ENCODE results near the gene FBLN7. TPM values are rescaled to one million over a fixed set of nuclear protein-coding genes. Genes with fewer than 3 reads are reported as not detected.
"Not testable (repeated sequence)": the region's sequence is repeated elsewhere in the genome, so short reads cannot be mapped to it uniquely, and the experiment has no call there.

Gene FBLN7
- total RNA-seq, result 5.1 TPM

- DNase-seq (ENCODE audit: low spot score), result peak; percentile 80
- peak; percentile 76 for ATAC-seq
Observed at GRCh38 chr2:112138159-112139032, at the start of gene FBLN7. Gene FBLN7 (plus strand): TSS chr2:112138385. CDS start chr2:112138656, 271 bp downstream.

- no peak for DNase-seq (ENCODE audit: low spot score)
- no peak for ATAC-seq
Observed at GRCh38 chr2:112089375-112089774, 48.8 kb upstream of the FBLN7 start.

GRCh38 chr2:112092286-112093041 is 45.7 kb upstream of the FBLN7 start:
- ATAC-seq (no peak), DNase-seq (ENCODE audit: low spot score) (no peak)

- no peak for DNase-seq (ENCODE audit: low spot score)
- no peak for ATAC-seq
Observed at GRCh38 chr2:112093216-112093615, 45.0 kb upstream of the FBLN7 start.

- DNase-seq (ENCODE audit: low spot score), result no peak
- ATAC-seq, result no peak
Observed at GRCh38 chr2:112095681-112096080, 42.5 kb upstream of the FBLN7 start.

- no peak for DNase-seq (ENCODE audit: low spot score)
- ATAC-seq, result no peak
Observed at GRCh38 chr2:112096098-112096497, 42.1 kb upstream of the FBLN7 start.

GRCh38 chr2:112108178-112108832 is 29.9 kb upstream of the FBLN7 start:
- DNase-seq (ENCODE audit: low spot score) (no peak), ATAC-seq (no peak)

GRCh38 chr2:112109278-112109677 is 28.9 kb upstream of the FBLN7 start:
- DNase-seq (ENCODE audit: low spot score), result no peak
- no peak for ATAC-seq

GRCh38 chr2:112110966-112111365 is 27.2 kb upstream of the FBLN7 start:
- no peak for DNase-seq (ENCODE audit: low spot score)
- no peak for ATAC-seq

- not testable (repeated sequence) for DNase-seq (ENCODE audit: low spot score); ATAC-seq
Observed at GRCh38 chr2:112113354-112113753, 24.8 kb upstream of the FBLN7 start.

- no peak for DNase-seq (ENCODE audit: low spot score)
- ATAC-seq, result no peak
Observed at GRCh38 chr2:112118148-112118547, 20.0 kb upstream of the FBLN7 start.

- ATAC-seq, result peak; percentile 59
- DNase-seq (ENCODE audit: low spot score), result no peak
Observed at GRCh38 chr2:112121682-112122254, 16.4 kb upstream of the FBLN7 start.

GRCh38 chr2:112129060-112129459 is 9.1 kb upstream of the FBLN7 start:
- ATAC-seq (no peak), DNase-seq (ENCODE audit: low spot score) (no peak)

- ATAC-seq (no peak), DNase-seq (ENCODE audit: low spot score) (no peak)
Observed at GRCh38 chr2:112133344-112133743, 4.8 kb upstream of the FBLN7 start.

- no peak for DNase-seq (ENCODE audit: low spot score)
- ATAC-seq, result peak; percentile 6
Observed at GRCh38 chr2:112134120-112134519, 4.1 kb upstream of the FBLN7 start.

- ATAC-seq, result no peak
- no peak for DNase-seq (ENCODE audit: low spot score)
Observed at GRCh38 chr2:112136096-112136495, 2.1 kb upstream of the FBLN7 start.

GRCh38 chr2:112137516-112138158 is 548 bp upstream of the FBLN7 start:
- DNase-seq (ENCODE audit: low spot score) (no peak), ATAC-seq (peak; percentile 60)

GRCh38 chr2:112139033-112139614 is 939 bp downstream of the FBLN7 start:
- not testable (repeated sequence) for ATAC-seq
- DNase-seq (ENCODE audit: low spot score), result peak; percentile 68

- DNase-seq (ENCODE audit: low spot score), result peak; percentile 52
Observed at GRCh38 chr2:112139661-112140204, 1.5 kb downstream of the FBLN7 start.

More at GRCh38 chr2:112139661-112140204, 1.5 kb downstream of the FBLN7 start:
- not testable (repeated sequence) for ATAC-seq
